Activated CD4-positive, alpha-beta memory T cell treated with anti-CD3 and anti-CD28 coated beads, Interleukin-2, amount 10 ng/mL, durations not matched to agents 7 days and 5 days (primary cell): ENCODE results near the gene ACTG1. TPM values are rescaled to one million over a fixed set of nuclear protein-coding genes. Genes with fewer than 3 reads are reported as not detected.

Experiments
- CTCF ChIA-PET: fragments of 350-600 bp; sonication (Branson Sonifier 250); formaldehyde crosslinking; loops from one replicate; lab custom pipeline; 2021; ENCODE audit warnings: antibody characterized with exemption, inconsistent platforms; lab: Charles Lee
- POLR2A ChIA-PET: fragments of 350-600 bp; sonication (Branson Sonifier 250); formaldehyde crosslinking; loops from one replicate; lab custom pipeline; 2021; ENCODE audit warnings: antibody characterized with exemption; lab: Charles Lee
- DNase-seq: peaks from one replicate; pipeline ENCODE4 v3.0.0-alpha.2; 2020
- H3K27ac Mint-ChIP-seq: one replicate; pipeline ENCODE4 v1.8.0; 2021; ENCODE audit warnings: mild to moderate bottlenecking, mixed read lengths
- H3K27me3 Mint-ChIP-seq: one replicate; pipeline ENCODE4 v1.8.0; 2021; ENCODE audit warnings: mixed read lengths
- H3K36me3 Mint-ChIP-seq: one replicate; pipeline ENCODE4 v1.8.0; 2021; ENCODE audit warnings: low read depth, mixed read lengths
- H3K4me1 Mint-ChIP-seq: one replicate; pipeline ENCODE4 v1.8.0; 2021; ENCODE audit warnings: mixed read lengths
- H3K4me3 Mint-ChIP-seq: one replicate; pipeline ENCODE4 v1.8.0; 2021; ENCODE audit warnings: mild to moderate bottlenecking, mixed read lengths
- H3K9me3 Mint-ChIP-seq: one replicate; pipeline ENCODE4 v1.8.0; 2021; ENCODE audit warnings: mixed read lengths
- total RNA-seq, 2 experiments: library from RNA; stranded (reverse); gene quantifications; one replicate each; pipeline ENCODE4 v1.2.3, GENCODE V29; 2021

ACTG1 gene
- total RNA-seq, 2 experiments from 2014 or later, result 3,658 to 3,769 TPM

DNA sequence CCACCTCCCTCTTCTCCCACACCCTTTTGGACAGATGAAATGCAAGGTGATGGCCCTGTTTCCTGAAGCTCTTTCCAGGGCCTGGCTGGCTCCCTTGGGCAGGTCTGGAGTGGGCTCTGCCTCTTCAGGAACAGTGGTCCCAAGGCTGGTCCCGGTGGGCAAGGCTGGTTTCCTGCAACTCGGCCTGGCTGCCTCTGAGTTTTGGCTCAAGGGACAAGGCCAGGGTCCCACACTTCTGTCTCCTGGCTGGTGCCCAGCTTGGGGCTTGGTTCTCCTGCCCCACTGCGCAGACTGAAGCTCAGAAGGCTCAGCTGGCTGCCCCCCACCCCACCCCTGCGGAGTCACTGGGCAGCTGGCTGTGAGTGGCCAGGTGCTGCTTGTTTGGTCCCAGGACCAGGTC lies 3.8 kb upstream of the ACTG1 start:
- no peak for DNase-seq
- peak overlapping the region; percentile 91 for H3K4me3 Mint-ChIP-seq
- peaks cover 31% of the 10 kb centered on the region for H3K4me1 Mint-ChIP-seq
- H3K36me3 Mint-ChIP-seq, result peaks cover 13% of the 10 kb centered on the region
- peaks cover 5% of the 10 kb centered on the region for H3K27me3 Mint-ChIP-seq
- peak overlapping the region; percentile 68 for H3K27ac Mint-ChIP-seq
- CTCF ChIA-PET, result interaction anchor here (1.1 kb wide), 1 partner anchor 85 kb away, joined by 3 read pairs; no protein-coding TSS in a partner anchor
- POLR2A ChIA-PET, result interaction anchor here (1.4 to 1.5 kb wide), 2 partner anchors 36 to 186 kb away, joined by 5 to 8 read pairs; partner anchors contain the start of genes FAAP100 and MRPL12
- H3K9me3 Mint-ChIP-seq, result no peaks in the 10 kb centered on the region

GRCh38 chr17:81515530-81516041 lies 3.0 kb upstream of the ACTG1 start:
- Mint-ChIP-seq H3K27me3 (peaks cover 3% of the 10 kb centered on the region), H3K36me3 (peaks cover 22% of the 10 kb centered on the region), H3K9me3 (no peaks in the 10 kb centered on the region), H3K4me1 (peaks cover 28% of the 10 kb centered on the region), H3K27ac (peak overlapping the region; percentile 93), H3K4me3 (peak overlapping the region; percentile 91)
- POLR2A ChIA-PET, result interaction anchor here (0.8 to 1.5 kb wide), 4 partner anchors 28 to 276 kb away, joined by 3 to 8 read pairs (median 4); partner anchors contain the start of genes FAAP100, MRPL12, NDUFAF8 and TEPSIN
- no peak for DNase-seq
- CTCF ChIA-PET, result interaction anchor here (0.6 to 1.3 kb wide), 3 partner anchors 9 to 86 kb away, joined by 3 to 5 read pairs (median 4); no protein-coding TSS in a partner anchor

DNA sequence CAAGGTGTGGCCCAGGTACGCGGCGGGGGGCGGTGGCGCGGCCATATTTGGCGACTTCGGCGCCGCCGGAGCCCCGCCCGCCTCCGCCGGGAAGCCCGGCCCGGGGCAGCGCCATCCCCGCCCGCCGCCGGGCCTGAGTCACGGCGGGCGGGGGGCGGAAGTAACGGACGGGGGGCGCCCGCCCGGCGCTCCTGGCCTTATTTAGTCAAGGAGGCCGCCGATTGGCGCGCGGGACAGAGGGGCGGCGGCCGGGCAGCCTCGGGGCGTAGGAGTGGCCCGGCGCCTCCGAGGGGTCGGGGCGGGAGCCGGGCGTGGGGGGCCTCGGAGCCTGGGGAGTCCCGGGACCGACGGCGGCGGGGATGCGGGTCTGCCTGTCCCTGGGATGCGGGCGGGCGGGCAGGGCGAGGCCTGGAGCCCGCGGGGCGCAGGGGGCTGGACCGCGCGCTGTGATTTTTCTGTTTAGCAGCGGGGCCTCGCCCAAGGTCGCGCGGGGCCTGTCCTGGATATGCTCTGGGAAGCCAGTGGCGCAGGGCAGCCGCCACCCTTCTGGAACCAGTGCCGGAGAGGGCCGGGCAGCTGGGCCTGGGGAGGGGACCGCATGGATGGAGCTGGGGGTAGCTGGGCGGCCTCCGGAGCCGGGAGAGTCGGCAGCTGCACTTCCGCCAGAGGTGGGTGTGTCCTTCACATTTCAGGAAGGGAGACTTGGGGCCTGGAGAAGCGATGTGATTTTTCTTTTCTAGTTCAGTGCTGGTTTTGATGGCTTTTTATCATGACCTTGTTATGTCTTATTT lies 2.3 kb upstream of the ACTG1 start:
- ChIA-PET POLR2A (interaction anchor here (0.8 to 1.5 kb wide), 6 partner anchors 19 to 276 kb away, joined by 3 to 8 read pairs (median 4); partner anchors contain the start of genes FAAP100, MRPL12, NDUFAF8 and TEPSIN), CTCF (interaction anchor here (0.6 to 1.3 kb wide), 2 partner anchors 8 to 11 kb away, joined by 4 to 5 read pairs; no protein-coding TSS in a partner anchor)
- DNase-seq, result peak; percentile 79
- peak overlapping the region; percentile 93 for H3K27ac Mint-ChIP-seq
- peaks cover 27% of the 10 kb centered on the region for H3K4me1 Mint-ChIP-seq
- H3K27me3 Mint-ChIP-seq, result no peaks in the 10 kb centered on the region
- H3K36me3 Mint-ChIP-seq, result peaks cover 28% of the 10 kb centered on the region
- peak overlapping the region; percentile 91 for H3K4me3 Mint-ChIP-seq
- no peaks in the 10 kb centered on the region for H3K9me3 Mint-ChIP-seq

DNA sequence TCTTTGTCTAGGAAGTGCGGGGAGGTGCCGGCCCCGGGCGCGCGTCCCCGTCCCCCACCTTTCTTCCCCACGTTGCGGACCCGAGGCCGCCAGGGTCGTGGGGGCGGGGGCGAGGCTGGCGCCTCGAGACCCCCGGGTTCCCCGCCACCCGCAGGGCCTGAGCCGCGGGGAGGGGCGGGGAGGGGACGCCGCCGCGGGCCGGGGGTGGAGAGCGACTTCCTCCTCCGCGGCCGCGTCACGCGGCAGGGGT lies 1.8 kb upstream of the ACTG1 start:
- POLR2A ChIA-PET, result interaction anchor here (1.0 to 2.7 kb wide), 5 partner anchors 19 to 275 kb away, joined by 3 to 8 read pairs (median 7); partner anchors contain the start of genes ARL16, FAAP100, HGS and NDUFAF8
- Mint-ChIP-seq H3K4me3 (peak overlapping the region; percentile 79), H3K4me1 (peaks cover 33% of the 10 kb centered on the region), H3K9me3 (no peaks in the 10 kb centered on the region), H3K36me3 (peaks cover 34% of the 10 kb centered on the region), H3K27me3 (no peaks in the 10 kb centered on the region), H3K27ac (peak overlapping the region; percentile 90)
- CTCF ChIA-PET, result no interaction called here
- DNase-seq, result no peak

DNA sequence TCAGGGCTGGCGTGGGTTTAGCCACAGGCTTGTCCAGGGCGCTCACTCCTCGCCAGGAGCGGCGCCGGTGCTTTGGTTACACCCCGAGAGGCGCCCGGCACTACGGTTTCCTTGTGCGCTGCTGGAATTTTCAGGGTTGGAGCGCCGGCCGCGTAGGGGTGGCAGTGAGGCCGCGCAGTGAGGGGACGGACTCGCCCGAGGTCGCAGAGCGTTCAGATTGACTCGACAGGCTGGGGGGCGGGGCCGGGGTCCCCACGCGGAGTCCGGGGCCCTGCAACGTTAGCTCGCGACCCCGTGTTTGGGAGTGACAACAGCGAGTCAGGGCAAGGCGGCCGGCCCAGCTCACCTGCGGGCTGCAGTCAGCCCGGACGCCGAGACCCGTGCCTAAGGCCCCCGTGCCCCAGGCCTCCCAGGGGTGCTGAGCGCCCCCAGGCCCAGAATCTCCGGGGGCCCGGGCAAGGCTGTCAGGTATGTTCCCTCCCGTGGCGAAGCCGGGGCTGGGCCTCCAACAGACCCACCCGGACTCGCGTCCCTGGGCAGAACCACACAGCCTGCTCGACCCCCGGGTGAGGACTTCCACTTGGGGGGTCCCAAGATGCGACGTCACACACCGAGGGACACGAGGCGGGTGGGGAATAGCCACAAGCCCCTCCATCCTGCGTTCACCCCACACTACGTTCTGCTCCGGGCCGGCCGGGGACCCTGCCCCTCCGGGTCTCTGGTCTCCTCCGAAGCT lies 1.3 kb upstream of the ACTG1 start:
- Mint-ChIP-seq H3K9me3 (no peaks in the 10 kb centered on the region), H3K36me3 (peaks cover 39% of the 10 kb centered on the region), H3K27me3 (no peaks in the 10 kb centered on the region), H3K4me1 (peaks cover 38% of the 10 kb centered on the region), H3K27ac (peak overlapping the region; percentile 90), H3K4me3 (peak overlapping the region; percentile 79)
- peak; percentile 53 for DNase-seq
- CTCF ChIA-PET, result interaction anchor here (1.3 kb wide), 1 partner anchor 8 kb away, joined by 3 read pairs; no protein-coding TSS in a partner anchor
- POLR2A ChIA-PET, result interaction anchor here (0.8 to 3.0 kb wide), 14 partner anchors 13 to 1368 kb away, joined by 3 to 14 read pairs (median 4); partner anchors contain the start of genes ARL16, FAAP100, HGS and MRPL12

DNA sequence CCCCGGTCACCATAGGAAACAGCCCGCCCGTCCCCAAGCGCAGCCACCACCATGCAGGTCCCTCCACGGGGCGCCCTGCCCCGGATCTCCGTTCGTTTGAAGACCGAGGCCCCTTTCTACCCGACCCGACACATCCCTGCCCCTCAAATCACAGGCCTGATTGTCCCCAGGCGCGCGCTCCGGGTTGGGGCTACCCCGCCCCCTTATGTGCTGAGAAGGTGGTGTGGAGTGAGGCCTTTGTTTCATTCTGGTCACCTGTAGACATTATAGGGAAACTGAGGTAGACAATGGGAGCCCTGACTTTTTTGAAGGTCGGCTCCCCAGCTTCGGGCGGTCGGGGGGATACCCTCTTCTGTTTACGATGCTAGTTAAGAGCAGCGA lies 763 bp upstream of the ACTG1 start:
- Mint-ChIP-seq H3K27me3 (no peaks in the 10 kb centered on the region), H3K4me1 (peaks cover 39% of the 10 kb centered on the region), H3K4me3 (peak overlapping the region; percentile 79), H3K36me3 (peaks cover 44% of the 10 kb centered on the region), H3K27ac (peak overlapping the region; percentile 90), H3K9me3 (no peaks in the 10 kb centered on the region)
- ChIA-PET POLR2A (interaction anchor here (0.8 to 3.0 kb wide), 12 partner anchors 12 to 1368 kb away, joined by 3 to 14 read pairs (median 6); partner anchors contain the start of genes ARL16, FAAP100, HGS and MRPL12), CTCF (interaction anchor here (1.3 kb wide), 1 partner anchor 8 kb away, joined by 3 read pairs; no protein-coding TSS in a partner anchor)
- DNase-seq, result peak; percentile 74

GRCh38 chr17:81511804-81512561 lies 616 bp downstream of the ACTG1 start:
- CTCF ChIA-PET, result no interaction called here

GRCh38 chr17:81511554-81511803 lies 1.1 kb downstream of the ACTG1 start:
- Mint-ChIP-seq H3K4me1 (peaks cover 35% of the 10 kb centered on the region), H3K9me3 (no peaks in the 10 kb centered on the region), H3K27ac (peak overlapping the region; percentile 86), H3K27me3 (no peaks in the 10 kb centered on the region), H3K4me3 (peak overlapping the region; percentile 93), H3K36me3 (peaks cover 49% of the 10 kb centered on the region)
- ChIA-PET POLR2A (interaction anchor here (1.0 to 4.2 kb wide), 7 partner anchors 27 to 359 kb away, joined by 3 to 24 read pairs (median 7); partner anchors contain the start of genes FAAP100, MRPL12, NDUFAF8 and SLC38A10), CTCF (no interaction called here)
- DNase-seq, result no peak

More at GRCh38 chr17:81511804-81512561, 616 bp downstream of the ACTG1 start:
- no peaks in the 10 kb centered on the region for H3K9me3 Mint-ChIP-seq
- POLR2A ChIA-PET, result interaction anchor here (0.9 to 4.2 kb wide), 12 partner anchors 25 to 358 kb away, joined by 3 to 24 read pairs (median 7); partner anchors contain the start of genes ARL16, BAHCC1, FAAP100 and HGS
- no peak for DNase-seq
- H3K4me1 Mint-ChIP-seq, result peaks cover 39% of the 10 kb centered on the region
- H3K27ac Mint-ChIP-seq, result peak overlapping the region; percentile 86
- peak overlapping the region; percentile 93 for H3K4me3 Mint-ChIP-seq
- no peaks in the 10 kb centered on the region for H3K27me3 Mint-ChIP-seq
- H3K36me3 Mint-ChIP-seq, result peaks cover 49% of the 10 kb centered on the region

DNA sequence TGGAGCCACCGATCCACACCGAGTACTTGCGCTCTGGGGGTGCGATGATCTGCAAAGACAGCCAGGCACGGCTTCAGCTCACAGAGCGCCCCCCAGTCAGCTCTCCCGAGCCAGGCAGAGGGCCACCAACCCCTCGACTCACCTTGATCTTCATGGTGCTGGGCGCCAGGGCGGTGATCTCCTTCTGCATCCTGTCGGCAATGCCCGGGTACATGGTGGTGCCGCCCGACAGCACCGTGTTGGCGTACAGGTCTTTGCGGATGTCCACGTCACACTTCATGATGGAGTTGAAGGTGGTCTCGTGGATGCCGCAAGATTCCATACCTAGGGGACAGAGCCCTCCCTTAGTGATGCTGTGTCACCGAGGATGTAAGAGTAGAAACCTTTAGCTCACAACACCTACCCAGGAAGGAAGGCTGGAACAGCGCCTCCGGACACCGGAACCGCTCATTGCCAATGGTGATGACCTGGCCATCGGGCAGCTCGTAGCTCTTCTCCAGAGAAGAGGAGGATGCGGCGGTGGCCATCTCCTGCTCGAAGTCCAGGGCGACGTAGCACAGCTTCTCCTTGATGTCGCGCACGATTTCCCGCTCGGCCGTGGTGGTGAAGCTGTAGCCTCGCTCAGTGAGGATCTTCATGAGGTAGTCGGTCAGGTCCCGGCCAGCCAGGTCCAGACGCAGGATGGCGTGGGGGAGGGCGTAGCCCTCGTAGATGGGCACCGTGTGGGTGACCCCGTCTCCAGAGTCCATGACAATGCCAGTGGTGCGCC lies 1.6 kb downstream of the ACTG1 start:
- H3K4me3 Mint-ChIP-seq, result peak overlapping the region; percentile 93
- H3K9me3 Mint-ChIP-seq, result no peaks in the 10 kb centered on the region
- ChIA-PET CTCF (no interaction called here), POLR2A (interaction anchor here (0.8 to 4.2 kb wide), 8 partner anchors 8 to 360 kb away, joined by 3 to 24 read pairs (median 7); partner anchors contain the start of genes FAAP100, MRPL12 and SLC38A10)
- no peaks in the 10 kb centered on the region for H3K27me3 Mint-ChIP-seq
- DNase-seq, result peak; percentile 66
- peaks cover 30% of the 10 kb centered on the region for H3K4me1 Mint-ChIP-seq
- peak overlapping the region; percentile 86 for H3K27ac Mint-ChIP-seq
- H3K36me3 Mint-ChIP-seq, result peaks cover 49% of the 10 kb centered on the region

DNA sequence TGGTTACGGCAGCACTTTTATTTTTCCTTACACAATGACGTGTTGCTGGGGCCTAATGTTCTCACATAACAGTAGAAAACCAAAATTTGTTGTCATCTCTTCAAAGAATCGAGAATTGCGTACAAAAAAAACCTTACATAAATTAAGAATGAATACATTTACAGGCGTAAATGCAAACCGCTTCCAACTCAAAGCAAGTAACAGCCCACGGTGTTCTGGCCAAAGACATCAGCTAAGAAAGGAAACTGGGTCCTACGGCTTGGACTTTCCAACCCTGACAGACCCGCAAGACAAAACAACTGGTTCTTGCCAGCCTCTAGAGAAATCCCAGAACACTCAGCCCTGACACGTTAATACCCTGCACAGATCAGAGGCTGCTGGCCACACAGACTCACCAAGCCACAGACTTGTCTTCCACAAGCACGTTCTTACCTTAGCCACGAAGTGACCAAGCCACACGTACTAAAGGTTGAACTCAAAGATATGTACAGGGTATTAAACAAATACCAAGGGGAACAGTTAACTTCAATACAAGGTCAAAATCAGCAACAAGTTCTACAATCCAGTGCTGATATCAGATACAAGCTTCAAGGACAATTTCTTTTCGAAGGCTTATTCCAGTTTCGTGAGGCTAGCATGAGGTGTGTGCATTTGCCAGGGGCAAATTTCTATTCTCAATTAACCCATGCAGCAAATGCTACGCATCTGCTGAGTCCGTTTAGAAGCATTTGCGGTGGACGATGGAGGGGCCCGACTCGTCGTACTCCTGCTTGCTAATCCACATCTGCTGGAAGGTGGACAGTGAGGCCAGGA lies 2.4 kb downstream of the ACTG1 start:
- no peak for DNase-seq
- ChIA-PET CTCF (no interaction called here), POLR2A (interaction anchor here (0.8 to 4.2 kb wide), 7 partner anchors 9 to 275 kb away, joined by 3 to 24 read pairs (median 4); partner anchors contain the start of gene FAAP100)
- H3K27me3 Mint-ChIP-seq, result no peaks in the 10 kb centered on the region
- H3K4me3 Mint-ChIP-seq, result peak overlapping the region; percentile 93
- peaks cover 24% of the 10 kb centered on the region for H3K4me1 Mint-ChIP-seq
- H3K9me3 Mint-ChIP-seq, result no peaks in the 10 kb centered on the region
- peak overlapping the region; percentile 86 for H3K27ac Mint-ChIP-seq
- H3K36me3 Mint-ChIP-seq, result peaks cover 46% of the 10 kb centered on the region
